ENCODE data around the gene ABCA2.

ABCA2 gene

GRCh38 chr9:137031904-137032640 is 4.0 kb upstream of the ABCA2 start, which contains the start of gene FUT7:
FUT7 (minus strand) TSS chr9:137032088; CDS start chr9:137031991, 97 bp downstream.
- no peak for DNase-seq (ENCODE audit: low read depth in 1 of 2, low spot score in 1 of 2)

- no peak for DNase-seq (ENCODE audit: low read depth in 1 of 2, low spot score in 1 of 2)
Measured at GRCh38 chr9:137030538-137031527, 2.8 kb upstream of the ABCA2 start.

- DNase-seq (ENCODE audit: low read depth in 1 of 2, low spot score in 1 of 2) = no peak
Measured at GRCh38 chr9:137030006-137030405, 2.0 kb upstream of the ABCA2 start.

GRCh38 chr9:137029058-137029936 is 1.3 kb upstream of the ABCA2 start:
- peak; percentile 43 to 65 for DNase-seq (ENCODE audit: low read depth in 1 of 2, low spot score in 1 of 2)

GRCh38 chr9:137028263-137029057 is 423 bp upstream of the ABCA2 start:
- peak; percentile 54 to 59 for DNase-seq (ENCODE audit: low read depth in 1 of 2, low spot score in 1 of 2)

- DNase-seq (ENCODE audit: low read depth in 1 of 2, low spot score in 1 of 2) = no peak
Measured at GRCh38 chr9:137026828-137027227, 1.2 kb downstream of the ABCA2 start.

- no peak for DNase-seq (ENCODE audit: low read depth in 1 of 2, low spot score in 1 of 2)
Measured at GRCh38 chr9:137026384-137026783, 1.7 kb downstream of the ABCA2 start.

- DNase-seq (ENCODE audit: low read depth in 1 of 2, low spot score in 1 of 2) = no peak
Measured at GRCh38 chr9:137025517-137025966, 2.5 kb downstream of the ABCA2 start.

- DNase-seq (ENCODE audit: low read depth in 1 of 2, low spot score in 1 of 2) = no peak
Measured at GRCh38 chr9:137023583-137023991, 4.5 kb downstream of the ABCA2 start.

- no peak for DNase-seq (ENCODE audit: low read depth in 1 of 2, low spot score in 1 of 2)
Measured at GRCh38 chr9:137023157-137023556, 4.9 kb downstream of the ABCA2 start.

- DNase-seq (ENCODE audit: low read depth in 1 of 2, low spot score in 1 of 2) = no peak
Measured at GRCh38 chr9:137022662-137023008, 5.4 kb downstream of the ABCA2 start.

- peak; percentile 31 to 64 for DNase-seq (ENCODE audit: low read depth in 1 of 2, low spot score in 1 of 2)
Measured at GRCh38 chr9:137021979-137022661, 5.9 kb downstream of the ABCA2 start.

GRCh38 chr9:137021568-137021978 is 6.5 kb downstream of the ABCA2 start:
- DNase-seq (ENCODE audit: low read depth in 1 of 2, low spot score in 1 of 2) = no peak

GRCh38 chr9:137020771-137021567 is 7.1 kb downstream of the ABCA2 start:
- no peak for DNase-seq (ENCODE audit: low read depth in 1 of 2, low spot score in 1 of 2)

GRCh38 chr9:137019891-137020683 is 8.0 kb downstream of the ABCA2 start:
- DNase-seq (ENCODE audit: low read depth in 1 of 2, low spot score in 1 of 2) = no peak

- DNase-seq (ENCODE audit: low read depth in 1 of 2, low spot score in 1 of 2) = no peak
Measured at GRCh38 chr9:137018761-137019559, 9.1 kb downstream of the ABCA2 start.

Measured in stimulated activated CD4-positive, alpha-beta T cell treated with anti-CD3 and anti-CD28 coated beads, Interleukin-15, amount 100 ng/mL, for 1 hour (primary cell).